GM23338 (cell line): ENCODE measurements around the gene TOMM40L. TPM values are rescaled to one million over a fixed set of nuclear protein-coding genes. Genes with fewer than 3 reads are reported as not detected.

ENCODE experiments used
- ATAC-seq: fragments of 200-7000 bp; cut with Tn5 transposase; 3 replicates; pipeline ENCODE4 v1.9.1; 2020
- DNase-seq: peaks from one replicate; pipeline ENCODE4 v3.0.0-alpha.2; 2015; ENCODE audit warnings: low spot score
- H2AFZ ChIP-seq: fragments of 200-600 bp; sonication (generic); 2 replicates; pipeline ENCODE4 v1.8.0; 2016; ENCODE audit warnings: antibody characterized with exemption, mild to moderate bottlenecking, moderate library complexity
- H3F3A ChIP-seq: fragments of 200-600 bp; sonication (generic); replicated peaks from 2 replicates; pipeline ENCODE4 v1.8.0; 2017; ENCODE audit warnings: antibody characterized with exemption, mixed run types, low read depth
- H3K27ac ChIP-seq: fragments of 200-600 bp; sonication (generic); 2 replicates; pipeline ENCODE4 v1.6.1; 2016; ENCODE audit warnings: low read depth
- H3K27me3 ChIP-seq: fragments of 200-600 bp; sonication (generic); 2 replicates; pipeline ENCODE4 v1.8.0; 2016; ENCODE audit warnings: mild to moderate bottlenecking, mixed run types, moderate library complexity; ENCODE audit not compliant: insufficient read depth
- H3K36me3 ChIP-seq: fragments of 200-600 bp; sonication (generic); 2 replicates; pipeline ENCODE4 v1.8.0; 2016; ENCODE audit warnings: mild to moderate bottlenecking; ENCODE audit not compliant: insufficient read depth
- H3K4me1 ChIP-seq: fragments of 200-600 bp; sonication (generic); 2 replicates; pipeline ENCODE4 v1.8.0; 2016; ENCODE audit warnings: mild to moderate bottlenecking, moderate library complexity; ENCODE audit not compliant: insufficient read depth
- H3K4me2 ChIP-seq: fragments of 200-600 bp; sonication (generic); 2 replicates; pipeline ENCODE4 v1.7.1; 2017; ENCODE audit warnings: mixed run types
- H3K4me3 ChIP-seq: fragments of 200-600 bp; sonication (generic); 2 replicates; pipeline ENCODE4 v1.6.1; 2016; ENCODE audit warnings: mixed run types
- H3K79me2 ChIP-seq: fragments of 200-600 bp; sonication (generic); replicated peaks from 2 replicates; pipeline ENCODE4 v1.8.0; 2017; ENCODE audit warnings: mild to moderate bottlenecking; ENCODE audit not compliant: insufficient read depth
- H3K9me2 ChIP-seq: fragments of 200-600 bp; sonication (generic); 2 replicates; pipeline ENCODE4 v1.8.0; 2017; ENCODE audit not compliant: insufficient read depth
- H4K20me1 ChIP-seq: fragments of 200-600 bp; sonication (generic); replicated peaks from 2 replicates; pipeline ENCODE4 v1.8.0; 2017; ENCODE audit warnings: mild to moderate bottlenecking; ENCODE audit not compliant: insufficient read depth
- H3K27ac Mint-ChIP-seq: 2 replicates; pipeline ENCODE4 v1.8.0; 2020; ENCODE audit warnings: inconsistent platforms, mild to moderate bottlenecking, moderate library complexity, mixed read lengths
- H3K27me3 Mint-ChIP-seq: 3 replicates; pipeline ENCODE4 v1.8.0; 2022; ENCODE audit warnings: low read depth, mild to moderate bottlenecking, moderate library complexity, mixed read lengths, inconsistent platforms; ENCODE audit not compliant: insufficient read depth, poor library complexity
- H3K36me3 Mint-ChIP-seq: 3 replicates; pipeline ENCODE4 v1.8.0; 2021; ENCODE audit warnings: low read depth, mild to moderate bottlenecking, inconsistent platforms, moderate library complexity, mixed read lengths
- H3K4me1 Mint-ChIP-seq: 3 replicates; pipeline ENCODE4 v1.8.0; 2020; ENCODE audit warnings: mild to moderate bottlenecking, inconsistent platforms, mixed read lengths
- H3K4me3 Mint-ChIP-seq: 3 replicates; pipeline ENCODE4 v1.8.0; 2021; ENCODE audit warnings: moderate library complexity, mild to moderate bottlenecking, inconsistent platforms, mixed read lengths
- H3K9me3 Mint-ChIP-seq: 3 replicates; pipeline ENCODE4 v1.8.0; 2020; ENCODE audit warnings: moderate library complexity, mild to moderate bottlenecking, inconsistent platforms, mixed read lengths
- CTCF ChIP-seq, 2 experiments: fragments of 200-600 bp in 1 of 2; sonication (generic) in 1 of 2; conservative IDR thresholded peaks; 2 replicates each; pipeline versions ENCODE4 v1.5.1 to v1.6.1; 2016 to 2017; ENCODE audit warnings: antibody characterized with exemption in 2 of 2, low read depth in 2 of 2, mild to moderate bottlenecking in 2 of 2, moderate library complexity in 1 of 2
- ETS1 ChIP-seq: IDR thresholded peaks from 2 replicates; pipeline ENCODE4 v1.6.1; 2016; ENCODE audit warnings: antibody characterized with exemption
- JUNB ChIP-seq: IDR thresholded peaks from one replicate; pipeline ENCODE4 v1.6.1; 2016; ENCODE audit warnings: antibody characterized with exemption; ENCODE audit not compliant: unreplicated experiment
- ZNF331 ChIP-seq: fragments of 250-450 bp; sonication (Bioruptor Pico); IDR thresholded peaks from 2 replicates; pipeline ENCODE4 v1.5.0; 2020; ENCODE audit warnings: low read depth, mild to moderate bottlenecking, moderate library complexity
- ZNF462 ChIP-seq: fragments of 250-450 bp; sonication (Bioruptor Pico); IDR thresholded peaks from 2 replicates; pipeline ENCODE4 v1.5.0; 2020; ENCODE audit warnings: mild to moderate bottlenecking, moderate library complexity
- polyA plus RNA-seq: library from polyadenylated mRNA; unstranded; fragments of >200 nt; fragmentation: Nextera tagmentation; extraction: Ambion mirVana; gene quantifications from 2 replicates; pipeline ENCODE4 v1.2.1, GENCODE V29; 2016
- total RNA-seq: library from RNA; depleted of rRNA; stranded (reverse); fragments of >200 nt; shearing (Covaris generic); gene quantifications from 2 replicates; pipeline ENCODE4 v1.2.3, GENCODE V29; 2014

TOMM40L gene
- total and polyA plus RNA-seq, 2 experiments from 2014 or later: 6.8 to 12.9 TPM

- H3K36me3 ChIP-seq: no peaks in the 10 kb centered on the region
- Mint-ChIP-seq H3K27ac (no peak overlapping the region), H3K4me1 (peaks cover 13% of the 10 kb centered on the region), H3K36me3 (no peaks in the 10 kb centered on the region), H3K9me3 (no peaks in the 10 kb centered on the region), H3K27me3 (no peaks in the 10 kb centered on the region), H3K4me3 (no peak overlapping the region)
- H3K4me3 ChIP-seq: no peak overlapping the region
- peaks cover 15% of the 10 kb centered on the region for H3K4me1 ChIP-seq
- ATAC-seq (peak; percentile 70), DNase-seq (no peak)
- no peak overlapping the region; the same call in 1 of the 2 replicates for H2AFZ ChIP-seq
- 0 out of 2 replicates have a peak overlapping the region, but pooled peaks have one; percentile 35 for H3K4me2 ChIP-seq
- TF ChIP-seq CTCF (conservative IDR thresholded peaks at IDR 0.05; ENCODE audit: low read depth in 2 of 2) (no peak), ZNF462 (CRISPR knock-in tag) (no peak), JUNB (no peak), ZNF331 (CRISPR knock-in tag) (no peak), ETS1 (no peak)
- H4K20me1 ChIP-seq: no peaks in the 10 kb centered on the region
- H3K27ac ChIP-seq: no peak overlapping the region
- H3K27me3 ChIP-seq: no peaks in the 10 kb centered on the region
- no peaks in the 10 kb centered on the region for H3K9me2 ChIP-seq
- H3F3A ChIP-seq: no peaks in the 10 kb centered on the region
- H3K79me2 ChIP-seq: no peaks in the 10 kb centered on the region
These were observed 41.0 kb downstream of the TOMM40L start for GRCh38 chr1:161266836-161267235.
